ENCODE measurements around the gene EEF1AKMT4.

The EEF1AKMT4 gene

DNA sequence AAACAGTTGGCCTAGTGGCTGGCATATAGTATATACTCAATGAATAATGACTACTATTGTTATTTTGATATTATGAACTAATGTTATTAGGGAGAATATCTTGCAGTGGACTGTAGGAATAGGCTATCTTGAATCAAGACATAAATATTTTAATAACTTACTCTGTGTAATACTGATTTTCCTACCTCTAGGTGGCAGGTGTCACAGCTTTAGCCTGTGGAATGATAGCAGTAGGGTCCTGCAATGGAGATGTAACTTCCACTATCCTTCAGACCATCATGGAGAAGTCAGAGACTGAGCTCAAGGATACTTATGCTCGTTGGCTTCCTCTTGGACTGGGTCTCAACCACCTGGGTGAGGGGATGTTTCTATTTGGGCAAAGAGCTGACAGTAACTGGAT lies 56.1 kb downstream of the EEF1AKMT4 start:
- no peak for DNase-seq

DNA sequence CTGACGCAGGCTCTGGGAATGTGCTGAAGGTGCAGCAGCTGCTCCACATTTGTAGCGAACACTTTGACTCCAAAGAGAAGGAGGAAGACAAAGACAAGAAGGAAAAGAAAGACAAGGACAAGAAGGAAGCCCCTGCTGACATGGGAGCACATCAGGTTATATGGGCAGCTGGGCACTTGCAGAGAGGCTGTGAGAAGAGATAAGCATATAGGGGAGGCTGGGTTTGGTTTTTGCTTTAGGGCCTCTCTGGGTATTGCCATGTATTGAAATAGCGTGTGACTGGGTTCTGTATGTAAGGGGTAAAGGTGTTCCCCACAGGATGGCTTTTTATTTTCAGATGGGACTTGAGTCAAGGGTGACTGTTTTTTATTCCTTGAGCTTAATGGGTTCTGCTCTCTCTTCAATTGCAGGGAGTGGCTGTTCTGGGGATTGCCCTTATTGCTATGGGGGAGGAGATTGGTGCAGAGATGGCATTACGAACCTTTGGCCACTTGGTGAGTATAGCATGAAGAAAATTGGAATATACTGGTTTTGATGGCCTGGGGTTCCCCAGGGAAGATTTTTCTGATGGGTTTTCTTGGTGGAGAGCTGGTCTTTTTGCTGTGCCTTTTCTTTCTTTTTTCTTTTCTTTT lies 57.0 kb downstream of the EEF1AKMT4 start:
- no peak for DNase-seq

DNA sequence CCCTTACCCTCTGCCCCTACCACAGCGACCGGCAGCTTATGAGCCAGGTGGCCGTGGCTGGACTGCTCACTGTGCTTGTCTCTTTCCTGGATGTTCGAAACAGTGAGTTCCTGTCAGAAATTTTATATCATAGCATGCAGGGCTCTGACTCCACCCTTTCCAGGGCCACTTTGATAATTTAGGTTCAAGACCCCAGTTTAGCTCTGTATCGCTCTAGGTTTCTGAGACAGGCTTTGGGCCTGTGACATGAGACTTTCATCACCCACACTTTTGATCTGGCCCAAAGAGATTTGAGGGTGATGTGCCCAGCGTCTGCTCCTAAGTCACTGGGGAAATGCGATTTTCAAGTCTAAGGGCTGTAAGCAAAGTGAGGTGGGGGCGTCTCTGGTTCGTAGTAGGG lies 58.4 kb downstream of the EEF1AKMT4 start:
- DNase-seq = no peak

Data from activated CD4-positive, alpha-beta T cell treated with anti-CD3 and anti-CD28 coated beads, Interleukin-2, amount 50 U/mL, for 16 hours (primary cell).